ENCODE data around the gene KIF21A.

Gene KIF21A

DNA sequence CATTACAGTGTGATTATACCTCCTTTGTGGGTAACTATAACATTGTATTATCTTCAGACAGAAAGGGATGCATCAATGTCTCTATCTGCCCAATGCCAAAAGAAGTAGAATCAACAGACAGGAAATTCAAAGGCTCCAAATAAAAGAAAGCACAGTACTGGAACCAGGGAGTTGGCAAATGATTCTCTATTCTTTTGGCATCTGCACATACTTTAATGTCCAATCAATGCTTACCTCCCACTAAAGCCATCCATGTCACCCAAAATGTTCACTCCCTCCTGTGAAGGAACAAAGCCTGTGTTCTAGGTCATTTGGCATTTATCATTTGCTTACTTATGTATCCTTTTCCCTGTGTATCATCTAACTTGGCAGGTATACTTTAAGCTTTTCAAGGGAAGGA lies 36.7 kb downstream of the KIF21A start:
- in situ Hi-C loops (cut with HindIII; ENCODE audit: low sequenced_read_pairs) = no loop called here
- TF ChIP-seq, protein P1, sequence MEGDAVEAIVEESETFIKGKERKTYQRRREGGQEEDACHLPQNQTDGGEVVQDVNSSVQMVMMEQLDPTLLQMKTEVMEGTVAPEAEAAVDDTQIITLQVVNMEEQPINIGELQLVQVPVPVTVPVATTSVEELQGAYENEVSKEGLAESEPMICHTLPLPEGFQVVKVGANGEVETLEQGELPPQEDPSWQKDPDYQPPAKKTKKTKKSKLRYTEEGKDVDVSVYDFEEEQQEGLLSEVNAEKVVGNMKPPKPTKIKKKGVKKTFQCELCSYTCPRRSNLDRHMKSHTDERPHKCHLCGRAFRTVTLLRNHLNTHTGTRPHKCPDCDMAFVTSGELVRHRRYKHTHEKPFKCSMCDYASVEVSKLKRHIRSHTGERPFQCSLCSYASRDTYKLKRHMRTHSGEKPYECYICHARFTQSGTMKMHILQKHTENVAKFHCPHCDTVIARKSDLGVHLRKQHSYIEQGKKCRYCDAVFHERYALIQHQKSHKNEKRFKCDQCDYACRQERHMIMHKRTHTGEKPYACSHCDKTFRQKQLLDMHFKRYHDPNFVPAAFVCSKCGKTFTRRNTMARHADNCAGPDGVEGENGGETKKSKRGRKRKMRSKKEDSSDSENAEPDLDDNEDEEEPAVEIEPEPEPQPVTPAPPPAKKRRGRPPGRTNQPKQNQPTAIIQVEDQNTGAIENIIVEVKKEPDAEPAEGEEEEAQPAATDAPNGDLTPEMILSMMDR (IDR thresholded peaks at IDR 0.05; ENCODE audit: low read depth, low read length) = no peak
- H3K4me3 ChIP-seq (ENCODE audit: low read depth, low read length) = no peak overlapping the region
- no peak for DNase-seq (ENCODE audit: low read depth, low spot score)

DNA sequence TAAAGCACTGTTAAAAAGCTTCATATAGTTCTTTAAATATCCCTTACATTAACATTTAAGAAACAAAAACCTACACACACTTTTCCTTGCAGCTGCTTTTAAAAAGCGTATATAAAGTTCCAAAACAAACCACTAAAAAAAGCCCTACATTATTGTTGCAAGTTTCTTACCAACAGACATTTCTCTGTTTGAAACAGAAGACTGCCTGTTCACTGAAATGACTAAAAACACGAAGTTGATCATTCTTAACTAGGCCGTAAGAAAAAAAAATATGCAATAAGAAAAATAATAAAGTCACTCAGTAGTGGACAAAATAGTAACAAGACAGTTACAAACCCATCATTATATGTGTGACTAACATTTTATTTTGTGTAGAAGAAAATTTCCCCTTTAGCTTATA lies 37.3 kb downstream of the KIF21A start:
- DNase-seq (ENCODE audit: low read depth, low spot score) = no peak
- TF ChIP-seq, protein P1 (IDR thresholded peaks at IDR 0.05; ENCODE audit: low read depth, low read length) = no peak
- H3K4me3 ChIP-seq (ENCODE audit: low read depth, low read length) = no peak overlapping the region
- in situ Hi-C loops (cut with HindIII; ENCODE audit: low sequenced_read_pairs) = no loop called here

DNA sequence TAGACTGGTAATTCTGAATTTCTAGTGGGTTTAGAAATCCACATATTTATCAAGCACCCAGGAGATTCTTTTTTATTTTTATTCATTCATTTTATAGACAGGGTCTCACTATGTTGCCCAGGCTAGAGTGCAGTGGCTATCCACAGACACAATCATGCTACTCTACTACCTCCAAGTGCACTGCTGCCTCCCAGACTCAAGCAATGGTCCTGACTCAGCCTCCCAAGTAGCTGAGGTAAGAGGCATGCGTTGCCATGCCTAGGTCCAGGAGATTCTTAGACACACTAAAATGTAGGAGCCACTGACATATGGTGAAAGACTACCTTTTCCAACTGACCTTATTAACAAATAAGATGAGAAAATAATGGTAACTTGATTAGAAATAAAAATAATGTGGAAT lies 38.9 kb downstream of the KIF21A start:
- DNase-seq (ENCODE audit: low read depth, low spot score) = no peak
- TF ChIP-seq, protein P1 (IDR thresholded peaks at IDR 0.05; ENCODE audit: low read depth, low read length) = no peak
- H3K4me3 ChIP-seq (ENCODE audit: low read depth, low read length) = no peak overlapping the region
- in situ Hi-C loops (cut with HindIII; ENCODE audit: low sequenced_read_pairs) = no loop called here

DNA sequence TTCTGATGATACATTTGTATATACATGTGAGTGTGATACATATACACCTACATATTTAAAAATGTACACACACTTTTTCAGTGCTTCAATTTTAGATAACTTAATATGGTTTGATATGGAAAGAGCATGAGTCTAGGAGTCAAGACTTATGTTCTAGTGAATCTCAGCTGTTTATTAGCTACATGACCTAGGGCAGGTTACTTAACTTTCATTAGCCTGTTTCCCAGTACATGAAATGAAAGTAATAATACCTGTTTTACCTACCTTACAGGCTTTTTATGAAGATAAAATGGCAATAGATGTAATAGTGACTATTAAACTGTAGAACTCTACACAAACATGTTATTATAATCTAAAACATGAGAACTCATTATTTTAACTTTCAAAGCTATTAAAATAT lies 39.5 kb downstream of the KIF21A start:
- in situ Hi-C loops (cut with HindIII; ENCODE audit: low sequenced_read_pairs) = no loop called here
- no peak for DNase-seq (ENCODE audit: low read depth, low spot score)
- H3K4me3 ChIP-seq (ENCODE audit: low read depth, low read length) = no peak overlapping the region
- TF ChIP-seq, protein P1 (IDR thresholded peaks at IDR 0.05; ENCODE audit: low read depth, low read length) = no peak

DNA sequence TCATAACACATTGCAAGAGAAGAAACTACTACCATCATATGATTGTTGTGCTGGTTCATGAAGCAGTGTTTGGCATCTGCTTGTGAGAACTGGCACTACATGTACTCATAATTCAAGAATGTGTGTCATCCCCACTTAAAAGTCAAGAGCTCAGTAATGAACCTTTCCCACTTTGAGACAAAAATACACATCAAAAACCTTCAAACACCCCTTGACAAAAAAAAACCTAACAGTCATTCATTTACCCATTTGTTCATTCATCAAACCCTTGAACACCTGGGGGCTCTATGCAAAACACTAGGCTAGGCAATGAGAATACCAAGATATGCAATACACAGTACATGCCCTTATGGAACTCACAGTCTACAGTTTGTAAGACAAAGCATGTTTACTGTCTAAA lies 40.0 kb downstream of the KIF21A start:
- no peak for DNase-seq (ENCODE audit: low read depth, low spot score)
- H3K4me3 ChIP-seq (ENCODE audit: low read depth, low read length) = no peak overlapping the region
- TF ChIP-seq, protein P1 (IDR thresholded peaks at IDR 0.05; ENCODE audit: low read depth, low read length) = no peak
- in situ Hi-C loops (cut with HindIII; ENCODE audit: low sequenced_read_pairs) = no loop called here

DNA sequence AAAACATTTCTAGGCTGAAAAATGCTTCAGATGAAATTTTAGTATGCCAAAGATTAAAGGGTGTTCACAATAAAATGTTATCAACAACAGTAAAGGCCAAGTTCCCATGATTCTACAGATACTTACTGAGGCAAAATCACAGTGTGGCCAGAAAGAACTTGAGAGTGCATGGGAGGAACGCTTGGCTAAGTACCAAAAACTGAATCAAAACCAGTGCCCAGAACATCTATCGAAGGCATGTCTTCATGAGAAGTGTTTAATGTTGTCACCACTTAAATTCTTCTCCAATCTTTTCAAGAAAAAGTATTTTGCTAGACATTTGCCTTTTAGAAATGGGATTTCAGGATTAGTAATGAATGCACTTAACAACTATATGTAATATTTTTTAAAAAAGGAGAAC lies 41.5 kb downstream of the KIF21A start:
- in situ Hi-C loops (cut with HindIII; ENCODE audit: low sequenced_read_pairs) = no loop called here
- peak; percentile 13 for DNase-seq (ENCODE audit: low read depth, low spot score)
- no peak overlapping the region for H3K4me3 ChIP-seq (ENCODE audit: low read depth, low read length)
- TF ChIP-seq, protein P1 (IDR thresholded peaks at IDR 0.05; ENCODE audit: low read depth, low read length) = no peak

DNA sequence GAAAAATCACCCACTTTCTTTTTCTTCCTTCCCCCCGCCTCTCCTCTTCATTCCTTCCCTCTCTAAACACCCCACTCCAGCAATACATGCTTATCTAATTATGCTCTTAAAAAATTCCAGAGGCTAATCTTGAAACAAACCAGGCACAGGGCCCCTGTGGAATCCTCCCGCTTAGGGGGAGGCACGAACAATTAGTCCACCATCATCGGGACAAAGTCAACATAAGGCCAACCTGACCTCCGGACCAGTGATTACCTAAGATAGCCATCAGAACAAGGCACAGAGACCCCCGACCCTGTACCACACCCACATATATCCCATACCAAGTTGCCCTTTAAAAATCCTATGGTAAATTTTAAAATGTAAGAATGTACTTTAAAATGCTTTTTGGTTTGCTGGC lies 47.1 kb downstream of the KIF21A start:
- no peak for DNase-seq (ENCODE audit: low read depth, low spot score)
- TF ChIP-seq, protein P1 (IDR thresholded peaks at IDR 0.05; ENCODE audit: low read depth, low read length) = no peak
- no peak overlapping the region for H3K4me3 ChIP-seq (ENCODE audit: low read depth, low read length)
- in situ Hi-C loops (cut with HindIII; ENCODE audit: low sequenced_read_pairs) = no loop called here
